OCI-LY7 (cell line): ENCODE results near the gene ZNF747.

Source experiments
- EZH2phosphoT487 ChIP-seq: fragments of 200-600 bp; sonication (generic); IDR thresholded peaks from 2 replicates; pipeline ENCODE4 v1.6.1; 2018; ENCODE audit warnings: low read depth, borderline replicate concordance, mild to moderate bottlenecking, mixed run types, antibody characterized with exemption, low read length, moderate library complexity, mixed read lengths
- TF ChIP-seq, protein P1 (sequence below): fragments of 200-600 bp; sonication (generic); conservative IDR thresholded peaks from 2 replicates; pipeline ENCODE4 v1.5.1; 2014; ENCODE audit warnings: mild to moderate bottlenecking, antibody characterized with exemption, low read length, moderate library complexity, mixed read lengths

DNA sequence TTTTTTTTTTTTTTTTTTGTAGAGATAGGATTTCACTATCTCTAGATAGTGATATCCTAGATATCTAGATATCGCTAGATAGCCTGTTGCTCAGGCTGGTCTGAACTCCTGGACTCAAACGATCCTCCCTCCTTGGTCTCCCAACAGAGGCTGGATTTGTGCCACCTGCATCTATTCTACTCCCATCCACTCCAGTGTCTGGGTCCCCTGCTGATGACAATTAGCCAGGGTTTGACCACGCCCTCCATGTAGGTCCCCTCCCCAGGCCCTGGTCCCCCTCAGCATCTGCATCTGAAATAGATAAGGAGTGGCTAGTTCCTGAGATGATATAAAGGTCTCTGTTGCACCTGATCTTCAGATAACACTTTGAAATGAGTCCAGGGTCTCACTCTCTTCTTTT is 34.6 kb upstream of the ZNF747 start:
- TF ChIP-seq, protein P1, sequence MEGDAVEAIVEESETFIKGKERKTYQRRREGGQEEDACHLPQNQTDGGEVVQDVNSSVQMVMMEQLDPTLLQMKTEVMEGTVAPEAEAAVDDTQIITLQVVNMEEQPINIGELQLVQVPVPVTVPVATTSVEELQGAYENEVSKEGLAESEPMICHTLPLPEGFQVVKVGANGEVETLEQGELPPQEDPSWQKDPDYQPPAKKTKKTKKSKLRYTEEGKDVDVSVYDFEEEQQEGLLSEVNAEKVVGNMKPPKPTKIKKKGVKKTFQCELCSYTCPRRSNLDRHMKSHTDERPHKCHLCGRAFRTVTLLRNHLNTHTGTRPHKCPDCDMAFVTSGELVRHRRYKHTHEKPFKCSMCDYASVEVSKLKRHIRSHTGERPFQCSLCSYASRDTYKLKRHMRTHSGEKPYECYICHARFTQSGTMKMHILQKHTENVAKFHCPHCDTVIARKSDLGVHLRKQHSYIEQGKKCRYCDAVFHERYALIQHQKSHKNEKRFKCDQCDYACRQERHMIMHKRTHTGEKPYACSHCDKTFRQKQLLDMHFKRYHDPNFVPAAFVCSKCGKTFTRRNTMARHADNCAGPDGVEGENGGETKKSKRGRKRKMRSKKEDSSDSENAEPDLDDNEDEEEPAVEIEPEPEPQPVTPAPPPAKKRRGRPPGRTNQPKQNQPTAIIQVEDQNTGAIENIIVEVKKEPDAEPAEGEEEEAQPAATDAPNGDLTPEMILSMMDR = no peak
- no peak for TF ChIP-seq EZH2phosphoT487
